GM18861 (cell line): ENCODE results near the gene JAKMIP1.

Experiments
- ATAC-seq: cut with Tn5 transposase; IDR thresholded peaks from one replicate; pipeline ENCODE4 v1.9.1; 2021; ENCODE audit not compliant: unreplicated experiment

Gene JAKMIP1

GRCh38 chr4:6047130-6047673, 153.1 kb downstream of the JAKMIP1 start:
- no peak for ATAC-seq

GRCh38 chr4:6046526-6047129, 153.7 kb downstream of the JAKMIP1 start:
- no peak for ATAC-seq

- ATAC-seq = no peak
Measured at GRCh38 chr4:6044805-6045204, 155.5 kb downstream of the JAKMIP1 start.

GRCh38 chr4:6044276-6044675, 156.1 kb downstream of the JAKMIP1 start:
- ATAC-seq = no peak

- no peak for ATAC-seq
Measured at GRCh38 chr4:6043843-6044242, 156.5 kb downstream of the JAKMIP1 start.

GRCh38 chr4:6043188-6043587, 157.2 kb downstream of the JAKMIP1 start:
- no peak for ATAC-seq

GRCh38 chr4:6042293-6043063, 157.9 kb downstream of the JAKMIP1 start:
- no peak for ATAC-seq

- ATAC-seq = no peak
Measured at GRCh38 chr4:6041800-6042199, 158.5 kb downstream of the JAKMIP1 start.

GRCh38 chr4:6038711-6039110, 161.6 kb downstream of the JAKMIP1 start:
- no peak for ATAC-seq

- ATAC-seq = no peak
Measured at GRCh38 chr4:6035786-6036185, 164.6 kb downstream of the JAKMIP1 start.

GRCh38 chr4:6033381-6033780, 167.0 kb downstream of the JAKMIP1 start:
- no peak for ATAC-seq

GRCh38 chr4:6032249-6033244, 167.8 kb downstream of the JAKMIP1 start:
- ATAC-seq = no peak

- no peak for ATAC-seq
Measured at GRCh38 chr4:6031846-6032245, 168.5 kb downstream of the JAKMIP1 start.

GRCh38 chr4:6030679-6031078, 169.7 kb downstream of the JAKMIP1 start:
- ATAC-seq = no peak

GRCh38 chr4:6029254-6029653, 171.1 kb downstream of the JAKMIP1 start:
- no peak for ATAC-seq

- ATAC-seq = no peak
Measured at GRCh38 chr4:6028168-6028567, 172.2 kb downstream of the JAKMIP1 start.

GRCh38 chr4:6027392-6027791, 173.0 kb downstream of the JAKMIP1 start:
- no peak for ATAC-seq

- no peak for ATAC-seq
Measured at GRCh38 chr4:6024313-6024960, 175.9 kb downstream of the JAKMIP1 start.

GRCh38 chr4:6023731-6024130, 176.6 kb downstream of the JAKMIP1 start:
- no peak for ATAC-seq

GRCh38 chr4:6022607-6023288, 177.6 kb downstream of the JAKMIP1 start:
- ATAC-seq = no peak
